Erythroblast (primary cell): ENCODE results near the gene TUBA3E.
A peak's percentile ranks its signal among the peaks of the same experiment; 100 is the strongest.
"Not testable (repeated sequence)": the region's sequence is repeated elsewhere in the genome, so short reads cannot be mapped to it uniquely, and the experiment has no call there.

Source experiments
- DNase-seq, 2 experiments: peaks; one replicate each; lab custom pipeline; 2025; lab: John Stamatoyannopoulos, UW
- GATA1 ChIP-seq: IDR thresholded peaks from 2 replicates; pipeline ENCODE4 v1.6.1; 2011; ENCODE audit warnings: low read depth, mild to moderate bottlenecking, control low read depth, low read length, moderate library complexity
- POLR2A ChIP-seq: IDR thresholded peaks from 2 replicates; pipeline ENCODE4 v1.6.1; 2011; ENCODE audit warnings: mild to moderate bottlenecking, low read length

The TUBA3E gene

DNA sequence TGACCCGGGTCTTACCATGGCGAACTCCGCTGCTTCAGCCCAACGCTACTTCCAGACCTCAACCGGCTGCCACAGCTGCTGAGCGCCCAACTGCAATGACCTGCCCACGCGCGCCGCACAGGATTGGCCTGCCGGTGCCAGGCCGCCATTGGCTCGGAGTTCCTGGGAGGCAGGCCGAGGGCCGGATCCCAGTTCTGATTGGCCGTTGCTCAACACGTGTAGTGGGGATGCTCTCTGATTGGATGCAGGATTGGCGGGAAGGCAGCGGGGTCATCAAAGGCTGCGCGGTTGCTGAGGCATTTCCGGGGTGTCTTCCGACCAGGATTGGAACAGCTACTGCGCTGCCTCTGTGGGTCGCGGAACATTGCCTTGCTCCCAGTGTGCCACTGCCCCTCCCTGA, at the start of gene TUBA3E:
Gene TUBA3E, minus strand, starts transcription at position 97 of the 400 bp plus-strand sequence. Its CDS starts 79 bp downstream, at position 18.
- no peak for TF ChIP-seq POLR2A
- no peak for DNase-seq

DNA sequence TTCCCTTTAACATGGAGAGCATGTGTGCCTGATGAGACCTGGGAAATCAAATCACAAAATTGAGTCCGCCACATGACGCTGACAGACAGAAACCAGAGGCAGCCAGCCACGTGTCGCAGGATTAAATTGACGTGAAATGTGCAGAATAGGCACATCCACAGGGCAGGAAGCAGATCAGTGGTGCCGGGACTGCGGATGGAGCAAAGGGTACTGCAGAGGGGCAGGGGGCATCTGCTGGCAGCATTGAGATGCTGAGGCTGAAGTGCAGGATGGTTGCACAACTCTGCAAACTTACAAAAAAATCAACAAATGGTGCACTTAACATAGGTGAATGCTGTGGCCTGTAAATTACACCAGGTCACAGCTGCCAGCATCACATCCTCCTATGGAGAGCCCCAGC, 48.2 kb upstream of the TUBA3E start:
- TF ChIP-seq GATA1 (no peak), POLR2A (no peak)
- DNase-seq: no peak

DNA sequence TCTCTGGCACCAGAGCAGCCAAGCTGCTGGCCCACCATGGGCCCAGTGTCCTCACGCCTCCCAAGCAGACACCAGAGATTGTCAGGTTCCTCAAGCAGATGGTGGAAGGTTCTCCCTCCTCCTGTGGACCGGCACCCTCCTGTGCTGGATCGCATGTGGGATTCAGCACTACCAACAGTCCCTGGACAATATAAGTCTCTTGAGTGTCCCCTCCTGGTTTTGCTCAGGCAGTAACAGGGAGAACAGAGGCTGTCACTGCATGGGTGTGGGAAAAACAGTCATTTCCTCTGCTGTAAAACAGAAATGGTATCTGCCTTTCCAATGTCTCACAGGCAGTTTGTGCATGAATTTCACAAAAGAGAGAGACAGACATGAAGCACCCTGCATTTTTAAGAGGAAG, 47.7 kb upstream of the TUBA3E start:
- no peak for DNase-seq
- TF ChIP-seq GATA1: no peak
- no peak for TF ChIP-seq POLR2A

DNA sequence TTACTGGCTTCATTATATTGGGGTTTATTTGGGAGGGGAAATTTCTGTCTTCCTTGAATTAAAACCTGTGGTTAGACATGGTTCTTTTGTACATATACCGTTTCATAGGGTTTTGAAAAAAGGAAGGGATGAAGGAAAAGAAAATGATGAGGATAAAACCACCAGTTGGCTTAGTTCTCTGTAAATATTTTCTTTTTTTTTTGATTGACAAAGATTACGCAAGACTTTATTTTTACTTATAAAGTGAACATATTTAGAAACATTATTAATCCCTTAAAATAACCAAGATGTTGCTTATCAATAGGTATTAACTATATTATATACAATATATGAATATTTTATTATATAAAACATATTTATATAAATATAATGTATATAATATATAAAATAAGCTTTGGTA, 45.1 kb upstream of the TUBA3E start:
- TF ChIP-seq GATA1: no peak
- TF ChIP-seq POLR2A: no peak
- DNase-seq: no peak

DNA sequence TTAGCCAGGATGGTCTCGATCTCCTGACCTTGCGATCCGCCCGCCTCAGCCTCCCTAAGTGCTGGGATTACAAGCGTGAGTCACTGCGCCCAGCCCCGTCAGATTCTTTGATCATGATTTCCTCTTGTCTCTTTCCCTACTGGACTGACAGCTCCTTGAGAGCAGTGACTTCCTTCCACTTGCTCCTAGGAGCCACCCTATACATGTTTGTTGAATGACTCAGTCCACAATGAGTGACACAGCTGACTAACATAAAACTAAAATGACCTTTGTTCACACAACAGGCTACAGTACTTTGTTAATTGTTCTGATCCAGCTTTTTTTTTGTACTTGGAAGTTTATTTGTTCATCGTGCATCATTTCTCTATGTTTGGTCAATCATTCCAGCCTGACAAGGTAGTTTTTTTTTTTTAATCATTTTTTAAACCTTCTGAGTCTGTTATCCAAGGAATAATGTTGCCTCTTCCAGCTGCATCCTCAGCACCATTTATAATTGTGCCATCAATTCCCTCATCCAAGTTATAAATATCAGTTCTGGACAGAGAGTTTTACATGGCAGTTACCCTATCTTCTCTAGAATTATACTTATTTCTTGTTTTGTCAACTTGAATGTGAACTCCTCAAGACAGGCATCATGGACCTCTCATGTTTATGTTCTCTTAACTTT, 42.9 kb upstream of the TUBA3E start:
- TF ChIP-seq POLR2A (no peak), GATA1 (no peak)
- no peak for DNase-seq

GRCh38 chr2:130239581-130239980, 41.3 kb upstream of the TUBA3E start:
- DNase-seq: not testable (repeated sequence)

- not testable (repeated sequence) for DNase-seq
Observed at GRCh38 chr2:130233066-130233465, 34.8 kb upstream of the TUBA3E start.

DNA sequence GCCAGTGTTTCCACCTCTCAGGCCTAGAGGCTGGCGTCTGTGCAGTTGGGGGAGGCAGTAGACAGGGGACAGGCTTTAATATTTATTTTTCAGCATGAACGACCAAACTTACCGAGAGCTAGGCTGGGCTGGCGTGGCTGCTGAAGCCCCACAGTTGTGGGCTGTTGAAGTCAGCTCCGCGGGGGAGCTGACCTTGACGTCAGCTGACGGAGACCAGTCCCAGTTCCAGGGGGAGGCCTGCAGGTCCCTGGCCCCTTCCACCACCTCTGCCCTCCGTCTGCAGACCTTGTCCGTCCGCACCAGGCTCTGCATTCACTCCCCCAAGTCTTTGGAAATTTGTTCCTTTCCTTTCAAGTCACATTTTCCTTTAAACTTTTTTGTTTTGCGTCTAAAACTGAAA, 33.4 kb upstream of the TUBA3E start:
- TF ChIP-seq GATA1 (no peak), POLR2A (no peak)
- no peak for DNase-seq

DNA sequence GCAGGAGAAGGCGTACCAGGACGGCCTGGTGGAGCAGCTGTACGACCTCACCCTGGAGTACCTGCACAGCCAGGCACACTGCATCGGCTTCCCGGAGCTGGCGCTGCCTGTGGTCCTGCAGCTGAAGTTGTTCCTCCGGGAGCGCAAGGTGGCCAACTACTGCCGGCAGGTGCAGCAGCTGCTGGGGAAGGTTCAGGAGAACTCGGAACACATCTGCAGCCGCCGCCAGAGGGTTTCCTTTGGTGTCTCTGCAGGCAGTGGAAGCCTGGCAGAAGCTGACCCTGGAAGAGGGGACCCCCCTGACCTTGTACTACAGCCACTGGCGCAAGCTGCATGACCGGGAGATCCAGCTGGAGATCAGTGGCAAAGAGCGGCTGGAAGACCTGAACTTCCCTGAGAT, 32.7 kb upstream of the TUBA3E start:
- DNase-seq: not testable (repeated sequence)

GRCh38 chr2:130230376-130230775, 32.1 kb upstream of the TUBA3E start:
- not testable (repeated sequence) for DNase-seq

DNA sequence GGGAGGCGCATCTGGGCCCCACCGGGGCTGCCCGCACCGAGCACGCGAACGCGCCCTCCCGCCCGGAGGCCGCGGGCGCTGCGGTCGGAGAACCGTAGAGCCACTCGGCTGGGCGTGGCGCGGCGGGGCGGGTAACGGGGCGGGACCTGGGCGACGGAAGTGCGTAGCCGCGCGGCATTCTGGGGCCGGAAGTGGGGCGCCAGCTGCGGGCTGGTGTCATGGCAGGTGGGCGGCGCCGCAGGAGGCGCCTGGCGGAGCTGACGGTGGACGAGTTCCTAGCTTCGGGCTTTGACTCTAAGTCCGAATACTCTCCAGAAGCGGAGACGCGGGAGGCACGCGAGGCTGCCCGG, 30.9 kb upstream of the TUBA3E start:
- peak in 1 of 2 experiments; percentile 3 for DNase-seq

GRCh38 chr2:130228467-130229160, 30.4 kb upstream of the TUBA3E start:
- not testable (repeated sequence) for DNase-seq

- DNase-seq: not testable (repeated sequence)
Observed at GRCh38 chr2:130228005-130228404, 29.8 kb upstream of the TUBA3E start.

- not testable (repeated sequence) for DNase-seq
Observed at GRCh38 chr2:130222523-130222922, 24.3 kb upstream of the TUBA3E start.

DNA sequence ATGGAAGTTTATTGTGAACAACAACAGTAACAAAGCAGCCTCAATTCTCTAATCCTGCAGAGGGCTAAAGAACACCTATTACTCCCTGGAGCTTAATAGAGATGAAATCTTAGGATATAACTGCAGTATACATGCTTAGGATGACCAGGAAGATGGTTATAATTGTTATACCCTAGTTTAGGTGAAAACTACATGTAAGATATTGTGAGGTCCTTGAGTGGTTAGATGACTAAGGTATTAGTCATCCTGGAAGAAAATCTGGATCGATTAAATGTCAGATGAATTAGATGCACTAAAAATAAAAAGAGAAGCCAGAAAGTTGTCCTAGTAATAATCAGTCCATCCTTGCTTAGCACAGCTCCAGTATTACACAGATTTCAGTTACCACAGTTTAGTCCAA, 22.3 kb upstream of the TUBA3E start:
- DNase-seq: not testable (repeated sequence)

DNA sequence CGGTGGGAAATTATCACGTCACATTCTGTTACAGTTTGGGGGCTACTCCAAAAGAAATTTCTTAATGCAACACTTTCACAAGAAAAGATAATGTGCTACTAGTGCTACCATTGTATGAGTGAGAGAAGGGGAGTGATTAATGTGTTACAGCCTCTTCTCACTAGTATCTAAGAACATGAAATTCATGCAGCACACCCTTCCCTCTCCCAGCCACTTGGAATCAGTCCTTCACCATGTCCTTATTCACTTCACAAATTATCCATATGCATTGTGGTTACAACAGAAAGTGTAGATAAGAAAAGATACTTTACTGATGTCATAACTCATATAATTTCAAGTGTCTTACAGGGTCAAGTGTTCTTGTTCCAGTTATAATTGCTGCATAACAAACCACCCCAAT, 20.9 kb upstream of the TUBA3E start:
- not testable (repeated sequence) for DNase-seq

DNA sequence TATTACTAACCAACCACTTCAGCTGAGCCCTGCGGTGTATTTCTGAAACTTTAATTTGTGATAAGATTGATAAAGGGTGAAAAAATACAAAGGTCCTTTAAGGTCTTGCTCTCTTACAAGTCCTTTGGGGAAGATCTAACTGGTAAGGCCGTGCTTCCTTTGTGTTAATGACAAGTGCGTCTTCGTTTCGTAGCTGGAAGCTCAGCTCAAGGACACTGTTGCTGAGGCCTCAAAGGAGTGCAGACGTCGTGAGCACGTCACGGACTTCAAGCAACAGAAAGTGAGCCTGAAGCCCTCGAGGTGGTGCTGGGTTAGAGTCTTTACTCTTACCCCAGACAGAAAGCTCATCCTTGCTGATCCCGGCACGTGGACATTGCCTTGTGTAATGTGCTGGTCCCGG, 8.8 kb upstream of the TUBA3E start:
- DNase-seq: not testable (repeated sequence)

- DNase-seq: peak; percentile 24 to 37
Observed at GRCh38 chr2:130203150-130203549, 4.9 kb upstream of the TUBA3E start.

- DNase-seq: peak; percentile 83 to 84
Observed at GRCh38 chr2:130202518-130202917, 4.3 kb upstream of the TUBA3E start.

DNA sequence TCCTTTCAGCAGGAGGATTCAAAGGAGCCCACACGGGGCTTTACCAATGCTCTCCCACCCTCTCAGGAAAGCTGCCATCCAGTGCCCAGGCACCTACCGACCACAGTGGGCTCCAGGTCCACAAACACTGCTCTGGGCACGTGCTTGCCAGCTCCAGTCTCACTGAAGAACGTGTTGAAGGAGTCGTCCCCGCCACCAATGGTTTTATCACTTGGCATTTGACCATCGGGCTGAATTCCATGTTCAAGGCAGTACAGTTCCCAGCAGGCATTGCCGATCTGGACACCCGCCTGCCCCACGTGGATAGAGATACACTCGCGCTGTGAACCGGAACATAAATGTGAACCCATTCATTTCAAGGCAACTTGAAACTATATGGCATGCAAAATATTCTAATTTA, 2.2 kb downstream of the TUBA3E start:
- not testable (repeated sequence) for DNase-seq

GRCh38 chr2:130195089-130195635, 3.1 kb downstream of the TUBA3E start:
- not testable (repeated sequence) for DNase-seq

DNA sequence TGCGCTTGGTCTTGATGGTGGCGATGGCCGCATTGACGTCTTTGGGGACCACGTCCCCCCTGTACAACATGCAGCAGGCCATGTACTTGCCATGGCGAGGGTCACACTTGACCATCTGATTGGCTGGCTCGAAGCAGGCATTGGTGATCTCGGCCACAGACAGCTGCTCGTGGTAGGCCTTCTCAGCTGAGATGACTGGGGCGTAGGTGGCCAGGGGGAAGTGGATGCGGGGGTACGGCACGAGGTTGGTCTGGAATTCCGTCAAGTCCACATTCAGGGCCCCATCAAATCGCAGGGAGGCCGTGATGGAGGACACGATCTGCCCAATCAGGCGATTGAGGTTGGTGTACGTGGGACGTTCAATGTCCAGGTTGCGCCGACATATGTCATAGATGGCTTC, 4.4 kb downstream of the TUBA3E start:
- DNase-seq: not testable (repeated sequence)
